ENCODE measurements around the gene NRP1. TPM values are rescaled to one million over a fixed set of nuclear protein-coding genes. Genes with fewer than 3 reads are reported as not detected.
A peak's percentile ranks its signal among the peaks of the same experiment; 100 is the strongest.

The NRP1 gene
- total RNA-seq, 1 experiment from 2014 or later = 31.7 TPM

DNA sequence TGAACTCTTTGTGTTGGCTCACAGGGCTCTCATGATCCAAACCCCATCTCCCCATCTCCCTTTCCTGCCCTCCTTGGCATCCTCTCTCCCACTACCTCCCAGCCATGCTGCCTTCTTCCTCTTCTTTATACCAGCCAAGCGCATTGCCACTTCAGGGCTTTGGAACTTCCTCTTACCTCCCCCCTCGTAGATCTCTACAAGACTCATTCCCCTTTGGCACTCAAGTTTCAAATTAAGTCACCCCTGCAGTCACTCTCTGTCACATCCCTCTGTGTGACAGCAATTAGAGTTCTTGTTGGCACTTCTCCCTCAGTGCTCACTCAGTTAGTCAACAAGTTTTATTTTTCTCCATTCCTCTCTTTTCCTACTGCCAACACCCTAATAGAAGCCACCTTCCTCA is 20.8 kb upstream of the NRP1 start:
- Histone ChIP-seq H3K27ac (ENCODE audit: low read depth, low read length, poor library complexity, severe bottlenecking) (no peak overlapping the region), H3K36me3 (ENCODE audit: insufficient read depth, low read length, poor library complexity, severe bottlenecking) (no peaks in the 10 kb centered on the region), H3K4me3 (ENCODE audit: low read depth, low read length, poor library complexity, severe bottlenecking) (no peak overlapping the region), H3K27me3 (replicated peaks; ENCODE audit: insufficient read depth, low read depth, low read length, poor library complexity) (no peaks in the 10 kb centered on the region), H3K9me3 (ENCODE audit: low read depth, low read length, poor library complexity, severe bottlenecking) (no peaks in the 10 kb centered on the region), H3K4me1 (ENCODE audit: insufficient read depth, low read length, poor library complexity, severe bottlenecking) (no peaks in the 10 kb centered on the region)
- BruUV-seq (replicated peaks) = no TSS peak
- intact Hi-C loops (cut with micrococcal nuclease; ENCODE audit: unreplicated experiment) = no loop called here
- TF ChIP-seq EZH2 (IDR thresholded peaks at IDR 0.05; ENCODE audit: borderline replicate concordance, low read depth, low read length, poor library complexity, severe bottlenecking) (no peak), CTCF (conservative IDR thresholded peaks at IDR 0.05; ENCODE audit: low read depth, low read length) (no peak)
- peak; percentile 19 for DNase-seq (ENCODE audit: low spot score)
- ChIA-PET POLR2A (ENCODE audit: low non-redundant PET) (no interaction called here), CTCF (no interaction called here)

- no TSS peak for BruUV-seq (replicated peaks)
- Histone ChIP-seq H3K27me3 (replicated peaks; ENCODE audit: insufficient read depth, low read depth, low read length, poor library complexity) (no peaks in the 10 kb centered on the region), H3K4me1 (ENCODE audit: insufficient read depth, low read length, poor library complexity, severe bottlenecking) (no peaks in the 10 kb centered on the region), H3K36me3 (ENCODE audit: insufficient read depth, low read length, poor library complexity, severe bottlenecking) (no peaks in the 10 kb centered on the region), H3K27ac (ENCODE audit: low read depth, low read length, poor library complexity, severe bottlenecking) (no peak overlapping the region), H3K9me3 (ENCODE audit: low read depth, low read length, poor library complexity, severe bottlenecking) (no peaks in the 10 kb centered on the region), H3K4me3 (ENCODE audit: low read depth, low read length, poor library complexity, severe bottlenecking) (no peak overlapping the region)
- POLR2A ChIA-PET (ENCODE audit: low non-redundant PET) = no interaction called here
- CTCF ChIA-PET = no interaction called here
- DNase-seq (ENCODE audit: low spot score) = no peak
- TF ChIP-seq CTCF (conservative IDR thresholded peaks at IDR 0.05; ENCODE audit: low read depth, low read length) (no peak), EZH2 (IDR thresholded peaks at IDR 0.05; ENCODE audit: borderline replicate concordance, low read depth, low read length, poor library complexity, severe bottlenecking) (no peak)
- intact Hi-C loops (cut with micrococcal nuclease; ENCODE audit: unreplicated experiment) = no loop called here
Measured at GRCh38 chr10:33353853-33354252, 19.4 kb upstream of the NRP1 start.

DNA sequence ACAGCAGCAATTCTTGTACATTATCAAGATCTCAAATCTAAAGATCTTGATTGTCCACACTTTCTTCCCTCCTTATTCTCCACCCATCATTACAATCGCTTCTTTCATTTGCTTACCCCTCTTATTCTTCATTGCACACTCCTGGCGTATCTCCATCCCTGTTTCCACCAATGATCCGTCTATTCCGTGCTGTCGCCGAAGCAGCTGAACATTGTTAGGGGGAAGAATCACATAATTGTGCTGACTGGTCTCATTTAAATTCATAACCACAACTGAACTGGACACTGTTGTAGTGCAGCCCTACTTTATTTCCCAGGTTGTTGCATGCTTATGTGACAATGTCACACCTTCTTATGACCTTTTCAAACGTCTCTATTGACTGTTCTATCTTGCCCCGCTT is 18.9 kb upstream of the NRP1 start:
- ChIA-PET POLR2A (ENCODE audit: low non-redundant PET) (no interaction called here), CTCF (no interaction called here)
- no peak for DNase-seq (ENCODE audit: low spot score)
- H3K4me3 ChIP-seq (ENCODE audit: low read depth, low read length, poor library complexity, severe bottlenecking) = no peak overlapping the region
- no TSS peak for BruUV-seq (replicated peaks)
- H3K27me3 ChIP-seq (replicated peaks; ENCODE audit: insufficient read depth, low read depth, low read length, poor library complexity) = no peaks in the 10 kb centered on the region
- intact Hi-C loops (cut with micrococcal nuclease; ENCODE audit: unreplicated experiment) = no loop called here
- TF ChIP-seq EZH2 (IDR thresholded peaks at IDR 0.05; ENCODE audit: borderline replicate concordance, low read depth, low read length, poor library complexity, severe bottlenecking) = no peak
- no peak for TF ChIP-seq CTCF (conservative IDR thresholded peaks at IDR 0.05; ENCODE audit: low read depth, low read length)
- H3K36me3 ChIP-seq (ENCODE audit: insufficient read depth, low read length, poor library complexity, severe bottlenecking) = no peaks in the 10 kb centered on the region
- no peaks in the 10 kb centered on the region for H3K4me1 ChIP-seq (ENCODE audit: insufficient read depth, low read length, poor library complexity, severe bottlenecking)
- H3K9me3 ChIP-seq (ENCODE audit: low read depth, low read length, poor library complexity, severe bottlenecking) = no peaks in the 10 kb centered on the region
- no peak overlapping the region for H3K27ac ChIP-seq (ENCODE audit: low read depth, low read length, poor library complexity, severe bottlenecking)
